ENCODE measurements around the gene RBM38. TPM values are rescaled to one million over a fixed set of nuclear protein-coding genes. Genes with fewer than 3 reads are reported as not detected.

The RBM38 gene
- total and polyA plus RNA-seq, 9 of the 15 experiments (the other 6 are each of a cell fraction or from before 2014, with no cell fraction given) = 0.28 to 82.4 (median 33.2) TPM

- peak; percentile 71 for TF ChIP-seq ZNF592 (IDR thresholded peaks at IDR 0.05)
- TF ChIP-seq NELFE (IDR thresholded peaks at IDR 0.05; ENCODE audit: insufficient read depth, insufficient read length) = no peak
- TF ChIP-seq ZNF347 (CRISPR knock-in tag; IDR thresholded peaks at IDR 0.05; ENCODE audit: low read depth) = no peak
- peak; percentile 90 for TF ChIP-seq MEIS2 (IDR thresholded peaks at IDR 0.05; ENCODE audit: partially characterized antibody)
Measured at GRCh38 chr20:57409672-57410397, 18.6 kb downstream of the RBM38 start (continued).

- peak overlapping the region; percentile 70 for H3K4me2 ChIP-seq (ENCODE audit: insufficient read depth, low read length)
- POLR2A ChIA-PET = interaction anchor here (1.1 to 2.0 kb wide), 5 partner anchors 12 to 998 kb away, joined by 3 to 5 read pairs (median 4); partner anchors contain the start of gene CASS4
- TF ChIP-seq DPF2 (IDR thresholded peaks at IDR 0.05) = 0 out of 2 replicates have a peak, but pooled peaks have one; percentile 5
- peak; percentile 49; the same call in 1 of the 2 replicates for TF ChIP-seq RBFOX2 (IDR thresholded peaks at IDR 0.05; ENCODE audit: low read depth, low read length)
- 0 out of 2 replicates have a peak, but pooled peaks have one; percentile 33 for TF ChIP-seq FOXJ2 (tag; IDR thresholded peaks at IDR 0.05)
- peak; percentile 74 for TF ChIP-seq CCNT2 (IDR thresholded peaks at IDR 0.05; ENCODE audit: borderline replicate concordance, extremely low read depth, insufficient read length, low read depth, low read length)
- TF ChIP-seq L3MBTL2 (IDR thresholded peaks at IDR 0.05) = 0 out of 2 replicates have a peak, but pooled peaks have one; percentile 9
- 0 out of 2 replicates have a peak, but pooled peaks have one; percentile 1 for TF ChIP-seq GABPA (tag; conservative IDR thresholded peaks at IDR 0.05; ENCODE audit: low read depth)
- TF ChIP-seq CREB3 (tag; conservative IDR thresholded peaks at IDR 0.05; ENCODE audit: low read depth) = no peak
- TF ChIP-seq SMARCA4 (IDR thresholded peaks at IDR 0.05) = 0 out of 2 replicates have a peak, but pooled peaks have one; percentile 3
- peak; percentile 18; the same call in 1 of the 2 replicates for TF ChIP-seq ZKSCAN8 (CRISPR knock-in tag; IDR thresholded peaks at IDR 0.05)
- 0 out of 2 replicates have a peak, but pooled peaks have one; percentile 11 for TF ChIP-seq SMARCE1 (IDR thresholded peaks at IDR 0.05)
Measured at GRCh38 chr20:57410398-57410920, 19.3 kb downstream of the RBM38 start.

More at GRCh38 chr20:57410398-57410920, 19.3 kb downstream of the RBM38 start:
- in situ Hi-C loops (cut with MboI) = no loop called here
- no peaks in the 10 kb centered on the region for H3K27me3 ChIP-seq (ENCODE audit: control insufficient read depth in 2 of 2, insufficient read depth in 2 of 2, low read length in 2 of 2)
- H3K27ac ChIP-seq (ENCODE audit: extremely low read depth, low read depth, low read length) = peak overlapping the region; percentile 60; the same call in 2 of the 3 replicates
- H3K9me3 ChIP-seq (replicated peaks; ENCODE audit: control insufficient read depth, insufficient read depth, low read depth, low read length) = no peaks in the 10 kb centered on the region
- DNase-seq (ENCODE audit: extremely low read depth in 1 of 4, low spot score in 3 of 4) (no peak), ATAC-seq (peak; percentile 1; the same call in 2 of the 3 replicates), FAIRE-seq (no peak)
- H2AFZ ChIP-seq (ENCODE audit: low read depth, low read length) = no peak overlapping the region
- no peak overlapping the region for H3K4me3 ChIP-seq
- H3K9ac ChIP-seq (ENCODE audit: insufficient read depth in 1 of 2, low read depth in 2 of 2, low read length in 2 of 2) = peak overlapping the region in 1 of 2 experiments; percentile 77; a peak in 1 of 4 replicates
- intact Hi-C loops (cut with micrococcal nuclease) = loop anchor here (2.0 kb wide), 2 partner anchors 20 to 42 kb away; partner anchors contain the start of gene RBM38
- CTCF ChIA-PET (ENCODE audit: low intra/inter-chr PET ratio) = no interaction called here
- peaks cover 4% of the 10 kb centered on the region; the same call in 2 of the 3 replicates for H3K79me2 ChIP-seq (ENCODE audit: control insufficient read depth, insufficient read depth, low read length)
- H3K36me3 ChIP-seq (ENCODE audit: control insufficient read depth, insufficient read depth, low read length) = peaks cover 44% of the 10 kb centered on the region; the same call in 2 of the 3 replicates
- no TSS peak for BruUV-seq (replicated peaks)
- H3K9me1 ChIP-seq (ENCODE audit: control insufficient read depth, insufficient read depth, low read length) = peaks cover 3% of the 10 kb centered on the region
- H3K4me1 ChIP-seq (replicated peaks in 1 of 2; ENCODE audit: control insufficient read depth in 2 of 2, insufficient read depth in 2 of 2, low read length in 2 of 2) = peaks cover 71 to 84% of the 10 kb centered on the region in 2 experiments
- WGBS (ENCODE audit: insufficient coverage, low coverage, missing lambda C conversion rate) = 36% methylated on average over 15 of the region's 15 CpGs
- peaks cover 16% of the 10 kb centered on the region for H4K20me1 ChIP-seq (replicated peaks; ENCODE audit: control insufficient read depth, insufficient read depth, low read length)
